HUDEP-2 (cell line): Measurements from ENCODE around the gene SOBP.

Experiments used
- DNase-seq, 76 experiments: peaks; one replicate each; lab custom pipeline; 2025; ENCODE audit not compliant: unreplicated experiment in 76 of 76; lab: John Stamatoyannopoulos, UW

The SOBP gene

DNA sequence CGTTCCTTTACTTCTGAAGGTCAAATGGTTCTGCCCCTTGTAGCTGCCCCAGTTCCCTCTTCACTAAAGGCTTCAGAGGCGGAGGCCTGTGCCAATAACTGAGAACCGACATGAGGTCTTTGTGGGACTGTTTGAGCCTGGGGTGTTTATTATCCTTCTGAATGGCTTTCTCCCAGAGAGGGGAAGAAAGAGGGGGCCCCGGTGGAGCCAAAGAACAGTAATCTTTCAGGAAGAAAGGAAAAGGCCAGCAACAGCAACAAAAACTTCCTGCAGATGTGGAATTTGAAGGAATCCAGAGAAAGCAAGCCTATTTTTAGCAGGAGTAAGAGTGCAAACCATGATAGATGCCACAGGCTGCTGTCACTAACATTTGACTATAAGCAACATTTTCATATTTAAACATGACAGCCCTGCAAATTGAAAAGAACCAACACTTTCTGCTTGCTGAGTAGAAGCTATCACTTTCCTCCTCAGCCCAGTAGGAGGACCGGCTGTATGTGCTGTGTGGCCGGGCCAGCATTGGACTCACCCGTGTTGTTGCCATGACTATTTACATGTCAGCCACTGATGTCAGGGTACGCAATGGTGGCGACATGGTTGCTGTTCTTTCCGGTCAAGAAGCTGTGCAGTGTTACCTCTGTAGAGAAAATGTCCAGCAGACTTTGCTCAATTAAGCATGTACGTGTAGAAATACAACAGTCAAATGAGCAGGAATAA is 121.3 kb downstream of the SOBP start:
- DNase-seq, result no peak

DNA sequence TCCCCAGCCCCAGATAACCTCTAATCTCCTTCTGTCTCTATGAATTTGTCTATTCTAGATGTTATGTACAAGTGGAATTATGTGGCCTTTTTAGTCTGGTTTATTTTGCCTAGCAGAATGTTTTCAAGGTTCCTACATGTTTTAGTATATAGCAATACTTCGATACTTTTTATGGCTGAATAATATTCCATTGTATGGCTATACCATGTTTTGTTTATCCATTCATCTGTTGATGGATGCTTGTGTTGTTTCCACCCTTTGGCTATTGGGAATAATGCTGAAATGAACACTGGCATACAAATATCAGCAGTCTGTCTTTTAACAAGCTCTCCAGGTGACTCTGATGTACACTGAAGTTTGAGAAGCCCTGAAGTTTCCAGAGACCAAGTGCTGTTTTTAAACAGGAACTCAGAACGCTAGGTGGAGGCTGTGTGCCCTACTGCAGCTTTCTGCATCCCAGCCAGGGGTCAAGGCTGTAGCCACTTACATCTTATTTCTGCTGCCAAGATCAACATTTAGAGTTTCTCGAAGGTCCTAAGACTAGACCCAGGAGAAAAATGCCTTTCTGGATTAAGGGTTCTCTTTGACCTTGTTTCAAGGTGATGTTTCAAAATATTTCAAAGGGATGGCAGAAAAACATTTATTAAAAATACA is 123.0 kb downstream of the SOBP start:
- no peak for DNase-seq

DNA sequence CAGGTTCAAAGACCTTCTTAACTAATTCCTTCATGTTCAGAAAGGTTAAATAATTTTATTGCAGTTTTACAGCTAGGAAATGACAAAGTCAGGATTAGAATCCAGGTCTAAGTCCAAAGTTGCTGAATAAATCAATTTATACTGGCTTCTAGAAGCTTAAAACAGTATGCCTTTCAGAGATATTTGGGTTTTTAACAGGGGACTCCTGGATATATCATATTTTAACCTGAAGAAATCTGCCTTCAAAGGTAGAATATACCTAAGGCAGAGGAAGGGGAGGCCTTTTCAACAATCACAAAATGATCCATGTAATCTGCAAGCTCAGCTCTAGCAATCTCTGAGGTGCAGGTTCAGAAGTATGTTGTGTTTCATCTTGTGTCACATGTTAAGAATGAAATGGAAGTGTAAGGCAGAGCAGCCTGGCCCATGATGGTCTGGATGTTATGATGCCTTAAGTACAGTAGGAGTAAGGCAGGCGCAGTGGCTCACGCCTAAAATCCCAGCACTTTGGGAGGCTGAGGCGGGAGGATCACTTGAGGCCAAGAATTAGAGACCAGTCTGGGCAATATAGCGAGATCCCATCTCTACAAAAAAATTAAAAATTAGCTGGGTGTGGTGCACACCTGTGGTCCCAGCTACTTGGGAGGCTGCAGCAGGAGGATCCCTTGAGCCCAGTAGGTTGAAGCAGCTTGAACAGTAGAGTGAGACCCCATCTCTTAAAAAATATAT is 123.9 kb downstream of the SOBP start:
- no peak for DNase-seq

DNA sequence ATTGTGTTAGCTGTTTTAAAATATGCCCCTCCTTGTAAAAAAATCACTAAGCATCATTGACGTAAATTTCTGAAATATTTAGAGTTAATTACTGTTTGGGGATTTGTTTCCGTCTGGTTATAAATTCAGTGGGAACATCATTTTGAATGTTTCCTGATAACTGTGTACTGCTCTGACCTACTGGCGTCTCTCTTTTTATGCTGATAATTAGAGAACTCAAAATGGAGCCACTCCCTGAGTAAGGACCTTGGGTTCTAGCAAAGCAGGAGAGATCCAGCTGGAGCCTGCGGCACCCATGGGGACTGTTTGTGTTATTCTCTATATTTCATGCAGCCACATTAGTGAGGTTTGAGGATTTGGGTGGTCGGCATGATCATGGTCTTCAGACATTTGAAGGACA is 124.9 kb downstream of the SOBP start:
- DNase-seq, result no peak

DNA sequence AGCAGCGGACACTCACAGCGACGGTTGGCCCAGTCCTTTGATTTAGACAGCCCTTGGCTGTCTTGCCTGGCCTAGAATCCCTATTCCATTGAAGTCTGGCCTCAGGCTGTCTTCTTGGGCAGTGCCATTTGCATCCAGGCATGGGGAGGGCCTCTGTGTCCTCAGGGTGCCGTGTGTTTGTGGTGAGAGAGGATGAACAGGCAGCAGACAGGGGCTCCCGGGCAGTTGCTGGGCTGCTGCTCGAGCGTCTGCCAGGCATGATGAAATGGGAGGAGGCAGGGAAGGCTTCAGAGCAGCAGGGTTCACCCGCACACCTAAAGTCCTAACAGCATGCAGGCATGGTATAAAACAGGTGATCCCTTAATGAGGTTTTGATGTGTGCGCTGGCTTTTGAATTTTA is 126.9 kb downstream of the SOBP start:
- no peak for DNase-seq

DNA sequence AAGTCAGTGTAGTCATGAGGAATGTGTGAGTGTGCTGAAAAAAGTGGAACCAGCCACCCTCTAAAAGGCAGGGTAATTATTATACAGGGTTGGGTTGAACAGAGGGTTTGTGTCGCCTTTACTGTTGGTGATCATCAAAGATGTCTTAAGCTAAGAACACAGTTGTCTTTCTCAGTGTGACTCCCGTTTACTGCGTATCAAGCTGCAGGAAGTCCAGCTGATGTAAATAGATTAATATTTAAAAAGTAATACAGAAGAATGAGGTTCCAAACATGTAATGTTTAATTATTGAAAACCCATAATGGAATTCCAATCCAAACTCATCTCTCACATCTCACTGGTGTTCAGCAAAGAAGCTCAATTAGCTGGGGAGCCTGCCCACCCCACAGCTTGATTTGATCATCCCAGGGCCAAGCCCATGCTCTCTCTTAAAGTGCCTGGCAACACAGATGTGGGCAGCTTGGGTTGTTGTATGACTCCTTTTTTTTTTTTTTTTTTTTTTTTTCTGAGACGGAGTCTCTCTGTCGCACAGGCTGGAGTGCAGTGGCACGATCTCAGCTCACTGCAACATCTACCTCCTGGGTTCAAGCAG is 127.5 kb downstream of the SOBP start:
- DNase-seq, result no peak

DNA sequence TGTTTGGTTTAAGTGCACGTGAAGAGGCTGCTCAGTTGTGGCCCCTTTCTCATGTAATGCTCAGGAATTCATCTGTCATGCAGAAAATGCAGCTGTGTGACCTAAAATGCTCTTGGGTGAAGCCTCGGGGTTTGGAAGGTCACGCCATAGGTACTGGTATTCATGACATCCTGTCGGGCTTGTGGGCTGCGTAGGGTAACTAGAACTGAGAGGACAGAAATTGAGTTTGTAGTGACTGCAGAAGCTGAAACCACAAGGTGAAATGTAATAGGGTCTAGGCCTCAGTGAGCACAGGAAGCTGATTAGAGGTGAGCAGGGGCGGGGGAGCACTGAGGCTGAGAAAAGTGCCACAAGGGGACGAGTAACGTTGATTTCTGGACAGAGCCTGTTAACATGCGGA is 128.8 kb downstream of the SOBP start:
- no peak for DNase-seq

DNA sequence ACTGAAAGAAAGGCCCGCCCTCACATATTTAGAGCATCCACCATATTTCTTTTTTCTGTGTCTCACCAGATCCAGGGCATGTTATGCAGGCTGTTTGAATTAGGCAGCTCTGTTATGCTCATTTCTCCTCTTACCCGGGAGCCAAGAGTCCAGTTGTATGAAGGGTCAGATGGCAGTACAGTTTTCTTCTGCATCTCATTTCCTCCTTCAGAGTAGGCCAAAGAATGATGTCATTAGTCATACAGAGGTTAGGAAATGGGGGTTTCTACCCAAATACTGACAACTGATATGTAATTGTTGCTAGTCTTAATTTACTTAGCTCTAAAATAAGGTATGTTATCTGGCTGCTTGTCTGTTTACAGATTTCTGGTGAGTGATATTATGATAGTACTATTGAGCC is 130.8 kb downstream of the SOBP start:
- no peak for DNase-seq

DNA sequence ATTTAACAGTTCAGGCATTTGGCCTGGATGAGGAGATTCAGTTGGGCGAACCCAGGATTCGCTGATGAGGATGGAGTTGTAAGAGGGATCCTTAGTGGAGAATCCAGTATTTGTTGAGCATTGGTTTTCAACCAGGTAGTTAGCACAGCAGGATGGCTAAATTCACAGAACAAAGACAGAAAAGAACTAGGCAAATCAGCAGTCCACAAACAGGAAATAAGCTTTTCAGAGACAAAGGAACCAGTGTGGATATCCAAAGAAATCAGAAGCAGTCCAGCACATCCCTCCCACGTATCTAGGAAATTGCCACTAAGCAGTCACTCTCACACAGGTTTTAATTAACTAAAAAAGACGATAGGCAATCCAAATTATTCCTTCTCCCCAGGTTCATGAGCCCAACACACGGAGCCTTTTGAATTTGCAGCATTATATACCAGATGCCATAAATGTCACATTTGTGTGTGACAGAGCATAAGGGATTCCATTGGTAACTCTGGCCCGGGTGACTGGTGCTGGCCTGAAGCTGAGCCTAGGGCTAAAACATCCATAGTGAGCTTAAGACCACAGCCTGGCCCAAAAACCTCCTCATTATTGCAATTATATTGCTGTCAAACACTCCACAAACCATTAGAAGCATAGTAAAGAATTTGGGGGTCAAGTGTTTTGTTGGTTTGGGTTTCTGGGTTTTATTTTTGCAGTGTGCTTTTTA is 131.5 kb downstream of the SOBP start:
- DNase-seq, result no peak

DNA sequence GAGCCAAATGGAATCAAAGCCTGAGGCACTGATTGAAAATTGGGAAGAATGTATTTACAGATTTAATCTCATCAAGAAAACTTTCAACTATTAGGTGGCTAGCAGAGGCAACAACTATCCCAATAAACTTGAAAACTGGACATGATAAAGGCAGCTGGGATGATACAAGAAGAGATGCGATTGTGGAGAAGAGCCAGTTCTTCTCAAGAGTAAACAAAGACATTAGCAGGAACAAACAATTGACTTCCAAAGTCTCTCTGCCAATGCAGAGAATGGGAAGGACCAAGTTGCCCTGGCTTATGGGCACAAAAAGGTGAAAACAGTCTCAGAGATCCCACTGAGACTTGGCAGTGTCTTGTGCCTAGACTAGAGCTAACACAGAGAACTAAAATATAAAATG is 132.4 kb downstream of the SOBP start:
- DNase-seq, result no peak

DNA sequence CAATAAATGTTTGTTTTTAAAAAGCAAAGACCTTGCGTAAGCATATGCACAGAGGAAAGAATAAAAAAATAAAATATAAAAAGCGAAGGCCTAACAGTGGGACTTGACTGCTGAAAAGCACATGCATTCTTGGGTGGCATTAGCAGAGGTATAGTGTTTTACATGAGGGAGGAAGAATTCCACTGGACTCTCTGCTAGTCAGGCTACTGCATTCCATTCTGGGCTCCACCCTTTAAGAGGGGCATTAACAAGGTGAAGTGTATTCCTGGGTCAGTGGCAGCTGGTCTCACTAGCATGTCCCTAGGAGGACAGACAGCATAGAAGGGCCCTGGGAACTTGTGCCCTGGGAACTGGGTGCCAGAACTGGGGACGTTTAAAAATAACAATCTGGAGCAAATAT is 134.1 kb downstream of the SOBP start:
- DNase-seq, result no peak

DNA sequence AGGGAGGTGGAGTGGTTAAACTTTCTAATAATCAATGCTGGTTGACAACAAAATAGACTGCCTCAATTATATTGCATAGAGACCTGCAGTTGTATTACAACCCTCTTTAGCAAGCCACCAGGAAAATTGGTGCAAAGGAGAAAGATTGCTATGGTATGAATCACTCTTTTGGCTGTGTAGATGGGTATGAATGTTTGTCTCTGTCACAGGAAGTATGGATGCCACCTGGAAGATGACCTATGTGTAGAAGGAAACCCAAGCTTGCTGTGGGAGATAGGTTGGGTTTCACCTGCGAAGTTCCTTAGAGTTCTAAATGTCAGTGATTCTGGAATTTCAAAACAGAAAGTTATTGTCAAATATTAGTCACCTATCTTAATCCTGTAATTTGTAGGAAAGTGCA is 134.6 kb downstream of the SOBP start:
- no peak for DNase-seq

DNA sequence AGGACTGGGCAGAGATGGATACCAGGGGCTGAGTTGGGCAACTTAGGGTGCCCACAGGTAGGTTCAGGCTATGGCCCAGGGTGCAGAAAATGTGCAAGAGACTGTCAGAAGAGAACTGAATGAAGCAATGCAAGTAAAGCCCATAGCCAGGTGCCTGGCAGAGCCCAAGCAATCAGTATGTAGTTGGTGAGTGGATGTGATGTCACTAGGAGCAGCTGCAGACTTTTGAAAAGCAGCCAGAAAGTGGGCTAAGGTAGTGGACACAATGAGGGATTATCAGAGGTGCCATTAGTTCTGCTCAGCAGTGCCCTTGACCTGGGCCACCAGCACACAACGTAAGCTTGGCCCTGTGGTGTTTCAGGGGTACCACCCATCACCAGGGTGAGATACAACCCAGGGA is 135.3 kb downstream of the SOBP start:
- DNase-seq, result no peak

DNA sequence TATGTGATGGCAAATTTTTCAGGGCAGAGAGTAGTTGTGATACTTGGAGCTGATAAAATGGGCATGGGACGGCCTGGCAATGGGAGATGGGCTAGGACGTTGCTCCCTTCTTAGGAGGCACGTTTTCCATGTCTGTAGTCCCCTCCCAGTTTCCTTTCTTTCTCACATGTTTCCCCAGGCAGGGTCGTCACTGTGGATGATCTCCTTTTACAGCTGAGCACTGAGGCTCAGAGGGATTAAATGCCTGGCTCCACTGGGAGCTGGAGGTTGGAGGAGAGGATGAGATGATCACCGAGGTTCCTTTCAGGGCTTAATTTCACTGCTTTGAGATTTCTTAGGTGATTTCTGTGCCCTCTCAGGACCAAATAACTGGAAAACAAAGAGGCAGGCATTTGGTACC is 136.7 kb downstream of the SOBP start:
- DNase-seq, result no peak

DNA sequence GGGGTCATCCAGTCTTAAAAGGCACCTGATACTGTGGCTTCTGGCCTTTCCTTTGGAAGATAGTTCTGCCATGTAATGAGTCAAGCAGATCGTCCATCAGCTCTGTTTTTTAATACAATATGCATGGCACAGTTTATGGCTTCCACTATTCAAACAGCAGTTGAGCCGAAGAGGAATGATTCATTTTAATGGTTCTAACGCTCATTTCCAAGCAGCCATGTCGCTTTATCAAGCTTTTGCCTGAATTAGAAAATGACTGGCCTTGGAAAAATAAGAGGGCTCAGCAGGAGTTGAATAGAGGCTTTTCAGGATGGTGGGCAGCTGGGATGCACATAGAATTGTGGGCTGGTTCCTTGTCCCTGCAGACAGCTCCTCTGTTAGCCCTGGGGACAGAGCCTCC is 138.1 kb downstream of the SOBP start:
- no peak for DNase-seq

DNA sequence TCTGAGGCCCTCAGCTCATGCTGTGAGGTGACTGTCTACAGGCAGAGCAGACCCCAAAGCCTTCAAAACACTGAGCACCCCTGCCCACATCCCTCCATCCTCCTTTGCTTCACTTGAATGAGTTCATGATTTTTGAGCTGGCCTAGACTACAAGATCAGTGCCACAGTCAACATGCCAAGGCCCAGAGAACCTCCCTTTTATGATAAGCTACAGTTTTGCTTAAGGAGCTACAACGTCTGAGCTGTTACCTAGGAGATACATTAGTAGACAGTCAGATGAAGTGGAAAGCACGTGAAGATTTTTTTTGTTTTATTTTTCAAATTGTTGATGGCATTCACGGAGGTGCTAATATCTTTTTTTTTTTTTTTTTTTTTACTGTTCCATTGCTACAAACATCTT is 139.0 kb downstream of the SOBP start:
- no peak for DNase-seq

DNA sequence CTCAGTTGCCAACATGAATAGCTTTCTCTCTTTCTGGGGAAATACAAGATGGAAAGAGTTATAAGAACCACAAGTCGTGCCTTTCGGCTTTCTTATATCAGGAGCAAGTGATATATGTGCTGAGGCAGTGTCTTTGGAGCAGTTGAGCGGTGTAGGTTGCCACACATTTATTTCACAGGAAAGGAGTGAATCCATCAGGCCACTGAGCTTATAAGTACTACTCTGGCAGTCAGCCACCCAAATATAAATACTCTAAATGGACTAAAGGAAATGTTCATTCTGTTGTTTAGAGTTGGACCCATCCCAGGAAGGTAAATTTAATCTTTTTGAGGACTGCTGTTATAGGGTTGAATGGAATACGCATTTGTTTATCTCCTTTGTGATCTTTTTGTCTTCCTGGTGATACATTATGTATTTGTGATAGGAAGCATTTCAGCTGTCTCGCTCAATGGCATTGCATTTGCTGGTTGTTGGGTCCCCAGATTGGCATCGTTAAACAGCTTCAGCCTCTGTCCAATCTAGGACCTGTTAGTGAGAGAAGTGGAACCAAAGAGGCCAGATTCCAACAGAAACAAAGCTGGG is 139.7 kb downstream of the SOBP start:
- no peak for DNase-seq

DNA sequence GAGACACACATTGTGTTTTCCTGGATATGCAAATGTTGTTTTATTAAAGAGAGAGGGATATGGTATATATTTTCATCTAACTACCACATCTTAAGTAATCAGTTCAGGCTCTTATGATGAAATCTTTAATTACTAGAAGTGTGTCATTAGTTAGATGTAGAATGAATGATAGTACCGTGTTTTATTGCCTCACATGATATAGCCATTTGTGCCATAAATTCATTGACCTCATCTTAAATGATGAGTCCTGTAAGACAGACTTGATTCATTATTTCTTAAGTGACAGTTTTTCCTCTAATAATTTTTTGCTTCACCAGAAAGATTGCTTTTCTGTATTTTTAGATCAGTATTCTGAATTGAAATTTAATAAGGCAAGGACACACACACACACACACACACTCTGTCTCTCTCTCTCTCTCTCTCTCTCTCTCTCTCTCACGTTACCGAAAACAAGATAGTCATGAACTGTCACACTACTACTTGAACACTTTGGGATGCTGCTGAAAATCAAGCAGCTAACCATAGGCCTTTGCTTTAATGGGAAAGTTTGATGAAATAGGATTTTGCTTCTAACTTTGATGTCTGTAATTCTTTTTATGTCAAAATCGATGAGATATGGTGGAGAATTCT is 140.5 kb downstream of the SOBP start:
- no peak for DNase-seq

DNA sequence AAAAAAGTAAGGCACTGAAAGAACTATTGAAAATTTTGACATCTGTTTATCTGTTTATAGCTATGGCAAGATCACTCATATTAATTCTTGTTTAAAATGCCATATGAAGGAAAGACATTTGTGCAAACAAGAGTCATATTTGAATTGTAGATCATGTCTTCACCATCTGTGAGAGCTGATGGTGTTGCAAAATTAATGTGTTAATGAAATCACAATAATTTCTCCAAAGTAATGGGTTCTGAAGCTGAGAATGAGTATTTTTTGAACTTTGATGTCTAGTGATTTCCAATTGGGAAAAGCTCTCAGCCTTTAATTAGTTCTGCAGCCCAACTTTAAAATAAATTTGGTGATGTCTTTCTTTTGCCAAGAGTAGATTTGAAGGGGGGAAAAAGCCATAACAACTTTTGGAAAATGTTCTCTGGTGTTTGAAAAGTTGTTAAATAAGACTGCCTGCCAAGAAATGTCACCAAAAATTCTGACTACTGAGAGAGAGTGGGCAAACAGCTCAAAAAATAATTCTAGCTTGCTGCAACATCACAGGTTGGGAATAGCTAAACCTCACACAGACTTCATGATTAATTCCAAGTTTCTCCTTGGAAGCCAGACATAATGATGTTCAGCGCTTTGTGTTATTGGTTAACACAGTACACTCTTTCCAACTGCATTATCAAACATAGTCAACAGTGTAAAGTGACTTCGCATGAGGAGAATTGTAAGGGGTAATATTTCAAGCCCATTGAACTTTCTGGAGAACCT is 142.6 kb downstream of the SOBP start:
- DNase-seq, result no peak
